Omental fat pad (tissue), 4 donors: ENCODE measurements around the gene CCND1. TPM values are rescaled to one million over a fixed set of nuclear protein-coding genes. Genes with fewer than 3 reads are reported as not detected.

Source experiments
- ATAC-seq: fragments of 150-250 bp; one replicate; pipeline ENCODE4 v1.9.1; 2016; ENCODE audit warnings: mild to moderate bottlenecking, moderate library complexity; ENCODE audit not compliant: low FRiP score
- DNase-seq: peaks from one replicate; pipeline ENCODE4 v3.0.0-alpha.2; 2019; ENCODE audit warnings: low spot score
- CTCF ChIP-seq, 3 donors: fragments of 450-650 bp; IDR thresholded peaks; one replicate each; pipeline ENCODE4 v1.5.1; 2016 to 2017; ENCODE audit warnings: antibody characterized with exemption in 3 of 3, mild to moderate bottlenecking in 3 of 3, moderate library complexity in 2 of 3
- total RNA-seq, 4 donors: library from RNA; depleted of rRNA; stranded (reverse); fragments of >200 nt; gene quantifications; one replicate each; pipeline ENCODE4 v1.1.0, GENCODE V29; 2016

Gene CCND1
- total RNA-seq, 4 donors from 2014 or later = 40.3 to 216 (median 58.2) TPM

DNA sequence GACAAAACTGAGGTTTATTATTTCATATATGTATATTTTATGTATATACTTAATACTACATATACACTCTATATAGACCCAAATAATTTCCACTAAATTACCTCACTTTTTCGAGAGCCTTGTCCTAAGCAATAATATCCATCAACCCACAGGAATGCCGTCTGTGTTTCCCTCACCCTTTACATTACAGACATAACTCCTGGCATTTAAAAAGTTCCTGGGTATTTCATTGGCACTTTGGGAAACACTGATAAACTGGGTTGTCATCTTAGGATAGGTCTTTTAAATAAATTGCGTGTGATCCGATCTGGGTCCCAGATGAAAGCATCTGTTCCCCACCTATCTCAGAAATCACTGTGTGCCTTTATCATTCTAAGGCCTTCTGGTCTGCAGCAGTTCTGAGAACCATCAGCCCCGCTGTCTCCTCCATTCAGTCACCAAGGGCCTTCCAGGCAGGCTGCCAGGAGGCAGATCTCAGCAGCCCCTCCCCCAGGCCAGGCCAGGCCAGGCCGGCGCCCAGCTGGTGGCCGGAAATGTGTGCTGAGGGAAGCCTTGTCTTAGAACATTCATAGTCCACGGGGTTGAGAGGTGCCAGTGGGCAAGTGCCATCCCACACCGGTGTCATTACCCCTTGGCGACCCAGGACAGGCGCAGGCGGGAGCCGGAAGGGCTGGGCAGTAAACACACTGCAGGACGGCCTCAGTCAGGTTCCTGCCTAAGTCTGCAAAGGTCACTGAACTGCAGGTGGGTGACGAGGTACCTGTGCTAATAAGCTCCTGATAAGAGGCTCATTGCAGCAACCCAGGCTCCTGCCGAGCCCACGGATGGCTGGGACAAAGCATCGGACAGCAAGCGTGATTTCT lies 59.6 kb downstream of the CCND1 start:
- DNase-seq = no peak
- ATAC-seq = no peak

GRCh38 chr11:69702239-69702691 lies 61.3 kb downstream of the CCND1 start:
- no peak for DNase-seq
- TF ChIP-seq CTCF (IDR thresholded peaks at IDR 0.05) = no peak
- ATAC-seq = no peak

More for the DNA sequence above, 59.6 kb downstream of the CCND1 start:
- no peak for TF ChIP-seq CTCF (IDR thresholded peaks at IDR 0.05)

- ATAC-seq (no peak), DNase-seq (no peak)
- no peak for TF ChIP-seq CTCF (IDR thresholded peaks at IDR 0.05)
Observed at GRCh38 chr11:69702769-69703452, 62.0 kb downstream of the CCND1 start.

DNA sequence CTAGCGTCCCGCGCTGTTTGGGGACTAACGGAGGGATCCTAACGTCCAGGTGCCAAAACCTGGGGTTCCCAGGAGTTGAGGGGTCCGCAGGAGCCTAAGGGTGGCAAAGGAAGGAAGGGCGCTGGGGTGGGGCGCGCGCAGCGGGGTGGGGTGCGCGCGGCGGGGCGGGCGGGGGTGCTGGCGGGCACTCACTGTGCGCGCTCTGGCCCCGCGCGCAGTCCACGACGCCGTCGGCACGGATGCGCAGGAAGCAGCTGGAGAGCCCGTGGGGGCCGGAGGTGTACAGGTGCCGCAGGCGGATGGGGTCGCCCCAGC lies 62.5 kb downstream of the CCND1 start:
- TF ChIP-seq CTCF (IDR thresholded peaks at IDR 0.05) = no peak
- ATAC-seq = no peak
- no peak for DNase-seq

Other genes starting within 250 kb of the CCND1 start
- not detected for gene LINC01488, start 159.5 kb upstream of the CCND1 start, total RNA-seq
- gene LTO1, start 34.2 kb downstream of the CCND1 start, total RNA-seq = 10 to 100 TPM in 3 of 4 donors, 1 to 10 TPM in 1; 9.9 to 27.3 (median 20.6) TPM
- gene FGF19, start 62.9 kb downstream of the CCND1 start, total RNA-seq = not detected
- not detected for gene FGF4, start 134.2 kb downstream of the CCND1 start, total RNA-seq
- gene FGF3, start 178.3 kb downstream of the CCND1 start, total RNA-seq = not detected